Breast epithelium (tissue), 4 donors: Measurements from ENCODE around the gene SLC1A5. TPM values are rescaled to one million over a fixed set of nuclear protein-coding genes. Genes with fewer than 3 reads are reported as not detected.
A peak's percentile ranks its signal among the peaks of the same experiment; 100 is the strongest.

Source experiments
- DNase-seq, 2 donors: peaks; one replicate each; pipeline ENCODE4 v3.0.0-alpha.2; 2019; ENCODE audit warnings: low spot score in 2 of 2
- H3K27ac ChIP-seq, 2 donors: fragments of 200-600 bp; sonication (generic) in 1 of 2; one replicate each; pipeline ENCODE4 v1.5.1; 2016 to 2019; ENCODE audit warnings: mild to moderate bottlenecking in 1 of 2
- H3K27me3 ChIP-seq, 2 donors: fragments of 200-600 bp; sonication (generic) in 1 of 2; one replicate each; pipeline versions ENCODE4 v1.5.1 to v1.6.0; 2017 to 2019; ENCODE audit warnings: control low read depth in 1 of 2, mild to moderate bottlenecking in 1 of 2
- H3K36me3 ChIP-seq: fragments of 200-600 bp; one replicate; pipeline ENCODE4 v1.5.1; 2019
- H3K4me1 ChIP-seq, 2 donors: fragments of 200-600 bp; sonication (generic); one replicate each; pipeline ENCODE4 v1.5.1; 2016 to 2019; ENCODE audit warnings: control low read depth in 1 of 2
- H3K4me3 ChIP-seq, 3 donors: fragments of 200-600 bp; sonication (generic); 1 replicate in 2 of 3; 2 replicates in 1 of 3; pipeline ENCODE4 v1.5.1; 2016 to 2019; ENCODE audit warnings: mild to moderate bottlenecking in 3 of 3, moderate library complexity in 2 of 3
- H3K9me3 ChIP-seq, 2 donors: fragments of 200-600 bp; sonication (generic) in 1 of 2; one replicate each; pipeline ENCODE4 v1.5.1; 2016 to 2019; ENCODE audit warnings: control low read depth in 1 of 2
- CTCF ChIP-seq, 3 donors: fragments of 450-650 bp; IDR thresholded peaks; one replicate each; pipeline ENCODE4 v1.5.1; 2016 to 2017; ENCODE audit warnings: antibody characterized with exemption in 3 of 3, mild to moderate bottlenecking in 3 of 3, moderate library complexity in 3 of 3
- POLR2A ChIP-seq: fragments of 450-650 bp; IDR thresholded peaks from one replicate; pipeline ENCODE4 v1.6.1; 2016; ENCODE audit warnings: antibody characterized with exemption, mild to moderate bottlenecking, moderate library complexity
- POLR2AphosphoS5 ChIP-seq, 3 donors: sonication (generic); formaldehyde crosslinking; IDR thresholded peaks; one replicate each; pipeline ENCODE4 v1.6.1; 2017; ENCODE audit warnings: antibody characterized with exemption in 3 of 3
- intact Hi-C: fragments of 100-400 bp; cut with DNase I; formaldehyde crosslinking; loops from one replicate; pipeline ENCODE4 v1.15.1; 2023; ENCODE audit warnings: low total_unique reads
- total RNA-seq, 3 donors: library from RNA; depleted of rRNA; stranded (reverse); fragments of >200 nt; gene quantifications; one replicate each; pipeline ENCODE4 v1.1.0, GENCODE V29; 2016

The SLC1A5 gene
- total RNA-seq, 3 donors from 2014 or later, result 121 to 146 (median 121) TPM

DNA sequence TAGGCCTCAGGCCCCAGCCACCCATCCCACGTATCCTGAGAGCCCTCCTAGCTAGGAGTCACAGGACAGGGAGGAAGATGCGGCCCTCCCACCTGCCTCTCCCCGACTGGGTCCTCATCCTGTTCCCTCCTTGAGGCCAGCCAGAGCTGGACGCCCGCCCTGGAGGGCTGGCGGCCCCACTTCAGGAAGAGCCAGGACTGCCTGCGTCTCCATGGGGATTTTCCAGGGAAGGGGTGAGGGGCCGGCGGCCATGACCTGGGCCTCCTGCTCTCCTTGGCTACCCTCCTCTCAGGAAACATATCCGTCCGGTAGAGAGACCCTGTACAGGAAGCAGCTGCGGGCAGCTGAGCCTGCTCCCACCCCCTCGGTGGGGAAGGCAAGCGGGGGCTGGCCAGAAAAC, 60.2 kb downstream of the SLC1A5 start:
- intact Hi-C loops, result no loop called here
- no peak for DNase-seq
- H3K27ac ChIP-seq, result peak overlapping the region; percentile 8 to 28

GRCh38 chr19:46727757-46728156, 60.6 kb downstream of the SLC1A5 start:
- no peaks in the 10 kb centered on the region for H3K4me1 ChIP-seq
- peak overlapping the region; percentile 8 to 19 for H3K27ac ChIP-seq
- H3K4me3 ChIP-seq, result no peak overlapping the region

More for the DNA sequence above, 60.2 kb downstream of the SLC1A5 start:
- Histone ChIP-seq H3K27me3 (no peaks in the 10 kb centered on the region), H3K9me3 (no peaks in the 10 kb centered on the region), H3K36me3 (peaks cover 8% of the 10 kb centered on the region), H3K4me1 (no peaks in the 10 kb centered on the region), H3K4me3 (no peak overlapping the region)
- TF ChIP-seq POLR2AphosphoS5 (IDR thresholded peaks at IDR 0.05) (no peak), POLR2A (no peak), CTCF (IDR thresholded peaks at IDR 0.05) (no peak)

DNA sequence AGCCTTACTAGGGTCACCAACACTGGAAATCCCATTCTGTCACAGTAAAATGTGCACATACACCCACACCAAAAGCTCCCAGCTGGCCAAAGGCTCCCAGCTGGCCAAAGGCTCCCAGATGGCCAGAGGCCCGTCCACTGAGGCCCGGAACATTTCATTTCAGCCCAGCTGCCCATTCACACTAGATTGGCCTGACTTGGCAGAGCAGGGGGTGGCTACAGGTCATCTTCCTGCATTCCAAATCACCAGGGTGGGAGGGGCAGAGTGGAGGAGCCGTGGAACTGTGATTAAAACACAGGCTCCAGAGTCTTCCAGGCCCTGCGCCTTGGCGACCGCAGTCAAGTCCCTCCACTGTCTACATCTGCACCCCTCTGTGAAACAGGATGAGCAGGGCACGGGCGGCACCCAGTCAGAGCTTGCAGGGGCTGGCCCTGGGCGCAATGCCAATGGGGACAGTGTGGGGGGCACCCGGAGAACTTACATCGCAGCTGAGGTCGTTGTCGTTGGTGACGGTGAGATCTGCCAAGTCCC, 61.4 kb downstream of the SLC1A5 start:
- H3K36me3 ChIP-seq, result peaks cover 4% of the 10 kb centered on the region
- H3K4me1 ChIP-seq, result no peaks in the 10 kb centered on the region
- intact Hi-C loops, result no loop called here
- TF ChIP-seq CTCF (IDR thresholded peaks at IDR 0.05), result no peak
- no peak for TF ChIP-seq POLR2A
- TF ChIP-seq POLR2AphosphoS5 (IDR thresholded peaks at IDR 0.05), result no peak
- H3K27ac ChIP-seq, result peak overlapping the region in 1 of 2 donors; percentile 38
- no peak overlapping the region for H3K4me3 ChIP-seq
- H3K27me3 ChIP-seq, result no peaks in the 10 kb centered on the region
- no peaks in the 10 kb centered on the region for H3K9me3 ChIP-seq
- no peak for DNase-seq

More at GRCh38 chr19:46727757-46728156, 60.6 kb downstream of the SLC1A5 start:
- intact Hi-C loops, result no loop called here
- Histone ChIP-seq H3K36me3 (peaks cover 4% of the 10 kb centered on the region), H3K9me3 (no peaks in the 10 kb centered on the region), H3K27me3 (no peaks in the 10 kb centered on the region)
- TF ChIP-seq POLR2A, result no peak
- DNase-seq, result no peak

GRCh38 chr19:46726551-46726950, 61.8 kb downstream of the SLC1A5 start:
- peaks cover 4% of the 10 kb centered on the region for H3K36me3 ChIP-seq
- H3K4me1 ChIP-seq, result no peaks in the 10 kb centered on the region
- H3K27ac ChIP-seq, result peak overlapping the region in 1 of 2 donors; percentile 38
- TF ChIP-seq POLR2A (no peak), POLR2AphosphoS5 (IDR thresholded peaks at IDR 0.05) (no peak), CTCF (IDR thresholded peaks at IDR 0.05) (no peak)
- H3K9me3 ChIP-seq, result no peaks in the 10 kb centered on the region
- no peaks in the 10 kb centered on the region for H3K27me3 ChIP-seq
- intact Hi-C loops, result no loop called here
- H3K4me3 ChIP-seq, result no peak overlapping the region
- DNase-seq, result no peak

DNA sequence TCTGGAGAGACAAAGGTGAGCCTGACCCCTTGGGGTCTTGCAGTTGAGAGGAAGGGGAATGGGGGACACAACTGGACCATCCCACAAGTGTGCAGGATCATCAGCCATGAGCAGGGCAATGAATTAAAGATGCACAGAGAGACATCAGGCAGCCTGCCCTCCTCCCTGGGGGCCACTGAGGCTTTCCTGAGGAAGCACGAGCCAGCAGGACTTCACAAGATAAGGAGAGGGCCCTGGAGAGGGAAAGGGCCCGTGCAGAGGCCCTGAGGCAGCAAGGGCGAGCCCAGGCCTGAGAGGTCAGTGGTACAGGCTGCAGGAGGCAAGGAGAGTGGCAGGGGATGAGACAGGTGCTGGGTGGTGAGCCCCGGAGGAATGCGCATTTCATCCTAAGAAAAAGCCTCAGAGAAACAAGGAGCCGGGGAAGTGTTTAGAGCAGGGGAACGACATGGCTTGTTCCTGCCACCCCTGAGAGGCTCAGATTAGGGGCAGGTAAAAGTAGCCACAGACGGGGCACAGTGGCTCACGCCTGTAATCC, 62.5 kb downstream of the SLC1A5 start:
- H3K36me3 ChIP-seq, result peaks cover 4% of the 10 kb centered on the region
- no peak overlapping the region for H3K27ac ChIP-seq
- H3K9me3 ChIP-seq, result no peaks in the 10 kb centered on the region
- H3K4me1 ChIP-seq, result no peaks in the 10 kb centered on the region
- H3K4me3 ChIP-seq, result no peak overlapping the region
- no peaks in the 10 kb centered on the region for H3K27me3 ChIP-seq
- intact Hi-C loops, result no loop called here
- no peak for DNase-seq
- no peak for TF ChIP-seq POLR2A
- TF ChIP-seq POLR2AphosphoS5 (IDR thresholded peaks at IDR 0.05), result no peak
- TF ChIP-seq CTCF (IDR thresholded peaks at IDR 0.05), result no peak
